Measurements from ENCODE around the gene PAK3. TPM values are rescaled to one million over a fixed set of nuclear protein-coding genes. Genes with fewer than 3 reads are reported as not detected.

The PAK3 gene
- total RNA-seq, 1 donor from 2014 or later: 12.5 TPM

DNA sequence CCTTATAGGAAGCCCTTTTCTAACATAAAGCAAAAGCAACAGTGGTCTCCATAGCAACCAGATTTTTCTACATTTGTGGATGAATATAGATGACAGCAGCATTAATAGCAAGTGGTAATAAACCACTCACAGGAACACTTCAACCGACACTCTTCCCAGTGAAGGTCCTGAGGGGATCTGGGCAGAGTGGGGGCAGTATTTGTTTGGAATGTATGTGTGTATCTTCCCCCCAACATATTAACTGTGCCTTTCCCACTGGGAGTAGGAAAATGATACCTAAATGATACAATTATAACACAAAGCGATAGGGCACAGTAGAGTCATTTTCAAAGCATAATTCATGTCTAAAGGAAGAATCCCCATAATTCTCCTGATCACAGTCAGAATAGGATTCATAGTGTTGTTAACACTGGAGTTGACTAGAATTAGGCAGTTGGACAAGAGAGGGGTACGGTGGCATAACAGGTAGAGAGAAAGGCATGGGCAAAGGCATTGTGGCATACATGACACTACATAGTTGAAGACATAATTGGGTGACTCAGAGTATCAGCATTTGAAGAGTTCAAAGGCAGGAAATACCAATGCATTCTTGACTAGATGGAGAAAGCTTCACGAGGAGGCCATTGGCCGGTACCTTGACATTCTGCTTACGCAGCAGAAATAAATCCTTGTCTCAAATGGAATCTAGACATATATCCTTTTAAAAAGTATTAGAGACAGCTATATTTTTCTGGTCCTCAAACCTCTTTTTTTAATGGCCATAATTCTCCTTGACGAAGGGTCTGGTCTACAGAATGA is 159.1 kb downstream of the PAK3 start:
- no peak overlapping the region for H2AFZ ChIP-seq (replicated peaks)
- Mint-ChIP-seq H3K4me1 (peaks cover 2% of the 10 kb centered on the region), H3K36me3 (no peaks in the 10 kb centered on the region), H3K9me3 (no peaks in the 10 kb centered on the region), H3K4me3 (no peak overlapping the region), H3K27ac (no peak overlapping the region), H3K27me3 (ENCODE audit: insufficient read depth, low read depth) (no peaks in the 10 kb centered on the region)
- no peaks in the 10 kb centered on the region for H4K20me1 ChIP-seq (ENCODE audit: low read depth)
- no peaks in the 10 kb centered on the region for H3K27me3 ChIP-seq
- H3K4me3 ChIP-seq: no peak overlapping the region
- peaks cover 16% of the 10 kb centered on the region for H3K36me3 ChIP-seq
- H3K27ac ChIP-seq: no peak overlapping the region
- no peaks in the 10 kb centered on the region for H3K9me3 ChIP-seq (ENCODE audit: low read depth)
- H3K9ac ChIP-seq: no peak overlapping the region
- H3F3A ChIP-seq (ENCODE audit: low read depth): no peaks in the 10 kb centered on the region
- TF ChIP-seq EZH2 (IDR thresholded peaks at IDR 0.05) (no peak), EZH2phosphoT487 (IDR thresholded peaks at IDR 0.05) (no peak)
- TF ChIP-seq, protein P1, sequence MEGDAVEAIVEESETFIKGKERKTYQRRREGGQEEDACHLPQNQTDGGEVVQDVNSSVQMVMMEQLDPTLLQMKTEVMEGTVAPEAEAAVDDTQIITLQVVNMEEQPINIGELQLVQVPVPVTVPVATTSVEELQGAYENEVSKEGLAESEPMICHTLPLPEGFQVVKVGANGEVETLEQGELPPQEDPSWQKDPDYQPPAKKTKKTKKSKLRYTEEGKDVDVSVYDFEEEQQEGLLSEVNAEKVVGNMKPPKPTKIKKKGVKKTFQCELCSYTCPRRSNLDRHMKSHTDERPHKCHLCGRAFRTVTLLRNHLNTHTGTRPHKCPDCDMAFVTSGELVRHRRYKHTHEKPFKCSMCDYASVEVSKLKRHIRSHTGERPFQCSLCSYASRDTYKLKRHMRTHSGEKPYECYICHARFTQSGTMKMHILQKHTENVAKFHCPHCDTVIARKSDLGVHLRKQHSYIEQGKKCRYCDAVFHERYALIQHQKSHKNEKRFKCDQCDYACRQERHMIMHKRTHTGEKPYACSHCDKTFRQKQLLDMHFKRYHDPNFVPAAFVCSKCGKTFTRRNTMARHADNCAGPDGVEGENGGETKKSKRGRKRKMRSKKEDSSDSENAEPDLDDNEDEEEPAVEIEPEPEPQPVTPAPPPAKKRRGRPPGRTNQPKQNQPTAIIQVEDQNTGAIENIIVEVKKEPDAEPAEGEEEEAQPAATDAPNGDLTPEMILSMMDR (IDR thresholded peaks at IDR 0.05): no peak
- H3K4me1 ChIP-seq: peaks cover 12% of the 10 kb centered on the region
- H3K4me2 ChIP-seq: no peak overlapping the region
- no peak for DNase-seq (ENCODE audit: low spot score)
- no peaks in the 10 kb centered on the region for H3K79me2 ChIP-seq (ENCODE audit: low read depth)

DNA sequence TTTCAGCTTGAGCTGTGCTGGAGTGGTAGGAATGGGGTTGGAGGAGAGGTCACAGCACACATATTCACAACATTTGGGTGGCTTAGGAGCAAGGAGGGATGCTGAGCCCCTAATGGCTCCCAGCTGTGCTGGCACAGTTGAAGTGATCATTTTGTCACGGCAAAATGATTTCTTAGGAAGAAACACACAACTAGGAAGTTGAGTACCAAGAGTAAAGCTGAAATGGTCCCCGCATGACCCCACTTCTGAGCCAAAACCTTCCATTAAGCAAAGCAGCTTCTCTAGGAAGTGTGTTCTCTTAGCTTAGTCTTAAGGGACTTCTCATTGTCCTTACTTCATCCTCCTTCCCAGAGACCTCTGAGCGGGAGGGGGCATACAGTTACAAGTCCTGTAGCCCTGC is 161.7 kb downstream of the PAK3 start:
- TF ChIP-seq, protein P1 (IDR thresholded peaks at IDR 0.05): no peak
- TF ChIP-seq EZH2phosphoT487 (IDR thresholded peaks at IDR 0.05) (no peak), EZH2 (IDR thresholded peaks at IDR 0.05) (no peak)
- H3K27ac ChIP-seq: no peak overlapping the region
- no peaks in the 10 kb centered on the region for H3K27me3 ChIP-seq
- no peaks in the 10 kb centered on the region for H3K9me3 ChIP-seq (ENCODE audit: low read depth)
- H3K27me3 Mint-ChIP-seq (ENCODE audit: insufficient read depth, low read depth): peaks cover 2% of the 10 kb centered on the region
- H3K9me3 Mint-ChIP-seq: no peaks in the 10 kb centered on the region
- no peaks in the 10 kb centered on the region for H3K36me3 Mint-ChIP-seq
- H3K4me3 ChIP-seq: no peak overlapping the region
- peaks cover 16% of the 10 kb centered on the region for H3K36me3 ChIP-seq
- no peak overlapping the region for H2AFZ ChIP-seq (replicated peaks)
- H3K9ac ChIP-seq: no peak overlapping the region
- no peak overlapping the region for H3K4me2 ChIP-seq
- H3K4me1 Mint-ChIP-seq: peaks cover 7% of the 10 kb centered on the region
- no peak for DNase-seq (ENCODE audit: low spot score)
- peak overlapping the region; percentile 20 for H3K4me3 Mint-ChIP-seq
- H3F3A ChIP-seq (ENCODE audit: low read depth): no peaks in the 10 kb centered on the region
- H3K4me1 ChIP-seq: peaks cover 29% of the 10 kb centered on the region
- H3K79me2 ChIP-seq (ENCODE audit: low read depth): no peaks in the 10 kb centered on the region
- H3K27ac Mint-ChIP-seq: no peak overlapping the region
- no peaks in the 10 kb centered on the region for H4K20me1 ChIP-seq (ENCODE audit: low read depth)

DNA sequence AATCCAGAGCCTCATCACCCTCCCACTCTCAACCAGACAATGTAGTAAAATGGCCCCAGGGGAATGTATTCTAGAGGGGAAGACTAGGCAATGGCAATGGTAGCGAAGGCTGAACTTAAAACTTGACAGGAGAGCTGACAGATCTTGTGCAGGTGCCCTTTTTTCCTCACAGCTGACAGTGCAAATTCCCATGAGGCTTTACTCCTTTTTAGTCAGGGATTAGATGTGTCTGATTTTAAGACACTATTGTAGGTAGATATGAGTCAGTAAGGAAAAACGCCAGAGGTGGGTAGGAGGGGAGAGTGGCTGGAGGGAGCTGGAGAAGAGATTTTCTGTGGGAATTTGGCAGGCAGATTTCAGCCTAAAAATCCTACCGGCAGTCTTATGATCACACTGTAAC is 163.6 kb downstream of the PAK3 start:
- H4K20me1 ChIP-seq (ENCODE audit: low read depth): no peaks in the 10 kb centered on the region
- H3K4me2 ChIP-seq: no peak overlapping the region
- Mint-ChIP-seq H3K4me3 (no peak overlapping the region), H3K9me3 (no peaks in the 10 kb centered on the region), H3K27ac (no peak overlapping the region), H3K36me3 (no peaks in the 10 kb centered on the region), H3K27me3 (ENCODE audit: insufficient read depth, low read depth) (peaks cover 2% of the 10 kb centered on the region), H3K4me1 (peaks cover 7% of the 10 kb centered on the region)
- no peaks in the 10 kb centered on the region for H3K9me3 ChIP-seq (ENCODE audit: low read depth)
- H3K9ac ChIP-seq: no peak overlapping the region
- H3K4me1 ChIP-seq: peaks cover 35% of the 10 kb centered on the region
- no peaks in the 10 kb centered on the region for H3F3A ChIP-seq (ENCODE audit: low read depth)
- peaks cover 7% of the 10 kb centered on the region for H3K79me2 ChIP-seq (ENCODE audit: low read depth)
- no peak for DNase-seq (ENCODE audit: low spot score)
- no peak overlapping the region for H2AFZ ChIP-seq (replicated peaks)
- H3K4me3 ChIP-seq: no peak overlapping the region
- H3K27me3 ChIP-seq: no peaks in the 10 kb centered on the region
- H3K27ac ChIP-seq: no peak overlapping the region
- H3K36me3 ChIP-seq: peaks cover 7% of the 10 kb centered on the region
- TF ChIP-seq EZH2phosphoT487 (IDR thresholded peaks at IDR 0.05): no peak
- TF ChIP-seq EZH2 (IDR thresholded peaks at IDR 0.05): no peak
- TF ChIP-seq, protein P1 (IDR thresholded peaks at IDR 0.05): no peak
